ENCODE measurements around the gene PRPS1.

PRPS1 gene

DNA sequence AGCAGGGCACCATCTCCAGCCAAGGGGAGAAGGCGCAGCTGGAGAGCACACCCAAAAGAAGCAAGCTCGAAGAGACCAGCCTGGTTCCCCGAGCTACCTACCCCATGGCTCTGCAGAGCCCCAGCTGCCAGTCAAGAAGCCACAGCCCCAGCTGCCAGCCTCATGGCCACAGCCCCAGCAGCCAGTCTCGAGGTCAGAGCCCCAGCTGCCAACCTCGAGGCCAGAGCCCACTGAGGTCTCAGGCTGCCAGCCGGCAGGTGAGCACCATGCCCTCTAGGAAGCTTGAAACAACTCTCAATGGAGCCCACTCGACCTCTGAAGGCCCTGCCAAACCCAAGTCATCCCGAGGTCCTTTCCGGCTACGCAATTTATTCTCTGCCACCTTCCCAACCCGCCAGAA lies 27.0 kb upstream of the PRPS1 start:
- no peak overlapping the region for H3K4me3 ChIP-seq (ENCODE audit: low read depth, low read length)
- CTCF ChIA-PET, result no interaction called here
- no peaks in the 10 kb centered on the region for H3K4me1 ChIP-seq (ENCODE audit: control insufficient read depth, insufficient read depth, low read length)
- no peak overlapping the region for H3K27ac ChIP-seq (ENCODE audit: extremely low read depth, low read depth, low read length)
- no peaks in the 10 kb centered on the region for H3K36me3 ChIP-seq (ENCODE audit: control insufficient read depth in 2 of 2, insufficient read depth in 1 of 2, low read length in 2 of 2)
- POLR2A ChIA-PET, result no interaction called here
- TF ChIP-seq, protein P1, sequence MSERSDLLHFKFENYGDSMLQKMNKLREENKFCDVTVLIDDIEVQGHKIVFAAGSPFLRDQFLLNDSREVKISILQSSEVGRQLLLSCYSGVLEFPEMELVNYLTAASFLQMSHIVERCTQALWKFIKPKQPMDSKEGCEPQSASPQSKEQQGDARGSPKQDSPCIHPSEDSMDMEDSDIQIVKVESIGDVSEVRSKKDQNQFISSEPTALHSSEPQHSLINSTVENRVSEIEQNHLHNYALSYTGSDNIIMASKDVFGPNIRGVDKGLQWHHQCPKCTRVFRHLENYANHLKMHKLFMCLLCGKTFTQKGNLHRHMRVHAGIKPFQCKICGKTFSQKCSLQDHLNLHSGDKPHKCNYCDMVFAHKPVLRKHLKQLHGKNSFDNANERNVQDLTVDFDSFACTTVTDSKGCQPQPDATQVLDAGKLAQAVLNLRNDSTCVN (tag by site-specific recombination; optimal IDR thresholded peaks at IDR 0.05), result no peak
- TF ChIP-seq ZNF146 (tag by site-specific recombination; IDR thresholded peaks at IDR 0.05), result no peak
- TF ChIP-seq ZNF404 (tag by site-specific recombination; IDR thresholded peaks at IDR 0.05), result no peak
- no peak for TF ChIP-seq IKZF3 (tag by site-specific recombination; IDR thresholded peaks at IDR 0.05)
- no peak for TF ChIP-seq ZNF624 (tag by site-specific recombination; IDR thresholded peaks at IDR 0.05)
- TF ChIP-seq ZNF660 (tag by site-specific recombination; IDR thresholded peaks at IDR 0.05), result no peak
- no peak for TF ChIP-seq ZNF121 (tag by site-specific recombination; IDR thresholded peaks at IDR 0.05)
- no peak for TF ChIP-seq ZNF211 (tag by site-specific recombination; IDR thresholded peaks at IDR 0.05; ENCODE audit: low read depth)
- TF ChIP-seq OSR2 (tag by site-specific recombination; IDR thresholded peaks at IDR 0.05), result no peak
- no peaks in the 10 kb centered on the region for H3K9me3 ChIP-seq (ENCODE audit: control insufficient read depth, insufficient read depth, low read depth, low read length)

DNA sequence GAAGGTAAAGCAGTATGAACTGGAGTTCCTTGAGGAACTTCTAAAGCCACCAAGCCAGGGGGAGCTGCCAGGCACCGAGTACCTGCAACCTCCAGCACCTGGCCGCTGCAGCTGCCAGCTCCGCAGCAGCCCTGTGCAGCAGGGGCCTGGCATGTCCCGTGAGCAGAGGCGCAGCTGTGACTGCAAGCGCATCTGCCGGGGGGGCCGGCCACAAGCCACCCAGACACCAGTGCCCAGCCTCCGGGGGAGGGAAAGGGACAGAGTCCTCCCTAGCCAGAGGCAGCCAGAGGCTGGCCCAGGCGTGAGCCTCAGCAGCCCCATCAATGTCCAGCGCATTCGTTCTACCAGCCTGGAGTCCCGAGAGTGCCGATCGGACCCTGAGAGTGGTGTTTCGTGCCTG lies 26.6 kb upstream of the PRPS1 start:
- H3K4me1 ChIP-seq (ENCODE audit: control insufficient read depth, insufficient read depth, low read length), result no peaks in the 10 kb centered on the region
- H3K27ac ChIP-seq (ENCODE audit: extremely low read depth, low read depth, low read length), result no peak overlapping the region
- ChIA-PET CTCF (no interaction called here), POLR2A (no interaction called here)
- no peak overlapping the region for H3K4me3 ChIP-seq (ENCODE audit: low read depth, low read length)
- no peaks in the 10 kb centered on the region for H3K9me3 ChIP-seq (ENCODE audit: control insufficient read depth, insufficient read depth, low read depth, low read length)
- H3K36me3 ChIP-seq (ENCODE audit: control insufficient read depth in 2 of 2, insufficient read depth in 1 of 2, low read length in 2 of 2), result no peaks in the 10 kb centered on the region
- no peak for TF ChIP-seq BCL11B (tag by site-specific recombination; IDR thresholded peaks at IDR 0.05; ENCODE audit: low read depth)
- TF ChIP-seq, protein P2, sequence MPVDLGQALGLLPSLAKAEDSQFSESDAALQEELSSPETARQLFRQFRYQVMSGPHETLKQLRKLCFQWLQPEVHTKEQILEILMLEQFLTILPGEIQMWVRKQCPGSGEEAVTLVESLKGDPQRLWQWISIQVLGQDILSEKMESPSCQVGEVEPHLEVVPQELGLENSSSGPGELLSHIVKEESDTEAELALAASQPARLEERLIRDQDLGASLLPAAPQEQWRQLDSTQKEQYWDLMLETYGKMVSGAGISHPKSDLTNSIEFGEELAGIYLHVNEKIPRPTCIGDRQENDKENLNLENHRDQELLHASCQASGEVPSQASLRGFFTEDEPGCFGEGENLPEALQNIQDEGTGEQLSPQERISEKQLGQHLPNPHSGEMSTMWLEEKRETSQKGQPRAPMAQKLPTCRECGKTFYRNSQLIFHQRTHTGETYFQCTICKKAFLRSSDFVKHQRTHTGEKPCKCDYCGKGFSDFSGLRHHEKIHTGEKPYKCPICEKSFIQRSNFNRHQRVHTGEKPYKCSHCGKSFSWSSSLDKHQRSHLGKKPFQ (tag by site-specific recombination; IDR thresholded peaks at IDR 0.05), result no peak
- no peak for TF ChIP-seq ZNF791 (tag by site-specific recombination; IDR thresholded peaks at IDR 0.05)
- TF ChIP-seq, protein P3, sequence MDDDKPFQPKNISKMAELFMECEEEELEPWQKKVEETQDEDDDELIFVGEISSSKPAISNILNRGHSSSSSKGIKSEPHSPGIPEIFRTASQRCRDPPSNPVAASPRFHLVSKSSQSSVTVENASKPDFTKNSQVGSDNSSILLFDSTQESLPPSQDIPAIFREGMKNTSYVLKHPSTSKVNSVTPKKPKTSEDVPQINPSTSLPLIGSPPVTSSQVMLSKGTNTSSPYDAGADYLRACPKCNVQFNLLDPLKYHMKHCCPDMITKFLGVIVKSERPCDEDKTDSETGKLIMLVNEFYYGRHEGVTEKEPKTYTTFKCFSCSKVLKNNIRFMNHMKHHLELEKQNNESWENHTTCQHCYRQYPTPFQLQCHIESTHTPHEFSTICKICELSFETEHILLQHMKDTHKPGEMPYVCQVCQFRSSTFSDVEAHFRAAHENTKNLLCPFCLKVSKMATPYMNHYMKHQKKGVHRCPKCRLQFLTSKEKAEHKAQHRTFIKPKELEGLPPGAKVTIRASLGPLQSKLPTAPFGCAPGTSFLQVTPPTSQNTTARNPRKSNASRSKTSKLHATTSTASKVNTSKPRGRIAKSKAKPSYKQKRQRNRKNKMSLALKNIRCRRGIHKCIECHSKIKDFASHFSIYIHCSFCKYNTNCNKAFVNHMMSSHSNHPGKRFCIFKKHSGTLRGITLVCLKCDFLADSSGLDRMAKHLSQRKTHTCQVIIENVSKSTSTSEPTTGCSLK (tag by site-specific recombination; IDR thresholded peaks at IDR 0.05), result no peak
- no peak for TF ChIP-seq ZNF530 (tag by site-specific recombination; IDR thresholded peaks at IDR 0.05; ENCODE audit: low read depth)
- TF ChIP-seq ZNF48 (tag by site-specific recombination; IDR thresholded peaks at IDR 0.05), result no peak
- TF ChIP-seq, protein P4, sequence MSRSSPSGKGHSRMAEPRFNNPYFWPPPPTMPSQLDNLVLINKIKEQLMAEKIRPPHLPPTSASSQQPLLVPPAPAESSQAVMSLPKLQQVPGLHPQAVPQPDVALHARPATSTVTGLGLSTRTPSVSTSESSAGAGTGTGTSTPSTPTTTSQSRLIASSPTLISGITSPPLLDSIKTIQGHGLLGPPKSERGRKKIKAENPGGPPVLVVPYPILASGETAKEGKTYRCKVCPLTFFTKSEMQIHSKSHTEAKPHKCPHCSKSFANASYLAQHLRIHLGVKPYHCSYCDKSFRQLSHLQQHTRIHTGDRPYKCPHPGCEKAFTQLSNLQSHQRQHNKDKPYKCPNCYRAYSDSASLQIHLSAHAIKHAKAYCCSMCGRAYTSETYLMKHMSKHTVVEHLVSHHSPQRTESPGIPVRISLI (tag by site-specific recombination; IDR thresholded peaks at IDR 0.05), result no peak
- TF ChIP-seq ZNF174 (tag by site-specific recombination; IDR thresholded peaks at IDR 0.05), result no peak
- TF ChIP-seq KLF10 (tag by site-specific recombination; IDR thresholded peaks at IDR 0.05), result no peak
- TF ChIP-seq ZSCAN30 (tag by site-specific recombination; IDR thresholded peaks at IDR 0.05), result no peak
- TF ChIP-seq, protein P5, sequence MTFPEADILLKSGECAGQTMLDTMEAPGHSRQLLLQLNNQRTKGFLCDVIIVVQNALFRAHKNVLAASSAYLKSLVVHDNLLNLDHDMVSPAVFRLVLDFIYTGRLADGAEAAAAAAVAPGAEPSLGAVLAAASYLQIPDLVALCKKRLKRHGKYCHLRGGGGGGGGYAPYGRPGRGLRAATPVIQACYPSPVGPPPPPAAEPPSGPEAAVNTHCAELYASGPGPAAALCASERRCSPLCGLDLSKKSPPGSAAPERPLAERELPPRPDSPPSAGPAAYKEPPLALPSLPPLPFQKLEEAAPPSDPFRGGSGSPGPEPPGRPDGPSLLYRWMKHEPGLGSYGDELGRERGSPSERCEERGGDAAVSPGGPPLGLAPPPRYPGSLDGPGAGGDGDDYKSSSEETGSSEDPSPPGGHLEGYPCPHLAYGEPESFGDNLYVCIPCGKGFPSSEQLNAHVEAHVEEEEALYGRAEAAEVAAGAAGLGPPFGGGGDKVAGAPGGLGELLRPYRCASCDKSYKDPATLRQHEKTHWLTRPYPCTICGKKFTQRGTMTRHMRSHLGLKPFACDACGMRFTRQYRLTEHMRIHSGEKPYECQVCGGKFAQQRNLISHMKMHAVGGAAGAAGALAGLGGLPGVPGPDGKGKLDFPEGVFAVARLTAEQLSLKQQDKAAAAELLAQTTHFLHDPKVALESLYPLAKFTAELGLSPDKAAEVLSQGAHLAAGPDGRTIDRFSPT (tag by site-specific recombination; IDR thresholded peaks at IDR 0.05), result no peak
- TF ChIP-seq ZNF510 (tag by site-specific recombination; IDR thresholded peaks at IDR 0.05; ENCODE audit: insufficient replicate concordance), result no peak

All from HEK293 (cell line).